H1 (cell line): ENCODE data around the gene B3GNT2. TPM values are rescaled to one million over a fixed set of nuclear protein-coding genes. Genes with fewer than 3 reads are reported as not detected.

Source experiments
- CTCF ChIA-PET: fragments of 300-600 bp; sonication (Branson Sonifier 250); formaldehyde crosslinking; loops from one replicate; lab custom pipeline; 2021; ENCODE audit not compliant: partially characterized antibody; lab: Charles Lee
- POLR2A ChIA-PET: fragments of 300-600 bp; sonication (Branson Sonifier 250); formaldehyde crosslinking; loops from one replicate; lab custom pipeline; 2021; ENCODE audit warnings: inconsistent platforms; ENCODE audit not compliant: partially characterized antibody; lab: Charles Lee
- DNase-seq, 2 experiments: peaks; one replicate each; pipeline versions ENCODE4 v3.0.0 to v3.0.0-alpha.2; 2010 to 2022; ENCODE audit warnings: low spot score in 2 of 2, low read depth in 1 of 2, mixed read lengths in 1 of 2
- FAIRE-seq: peaks from 2 replicates; lab custom pipeline; 2011; peaks lifted over from hg19 to GRCh38; lab: Jason Lieb, UNC
- H2AFZ ChIP-seq: 2 replicates; pipeline ENCODE4 v1.8.1; 2012; ENCODE audit warnings: low read length, inconsistent platforms
- H2AK5ac ChIP-seq: 2 replicates; pipeline ENCODE4 v1.6.1; 2013; ENCODE audit warnings: low read depth, low read length
- H2BK120ac ChIP-seq: replicated peaks from 2 replicates; pipeline ENCODE3; 2013; ENCODE audit warnings: low read depth, low read length, inconsistent platforms
- H2BK12ac ChIP-seq: 2 replicates; pipeline ENCODE4 v1.6.1; 2013; ENCODE audit warnings: low read depth, low read length
- H2BK15ac ChIP-seq: 2 replicates; pipeline ENCODE4 v1.6.1; 2013; ENCODE audit warnings: low read length
- H2BK20ac ChIP-seq: 2 replicates; pipeline ENCODE4 v1.6.1; 2013; ENCODE audit warnings: low read length
- H2BK5ac ChIP-seq: 2 replicates; pipeline ENCODE4 v1.6.1; 2013; ENCODE audit warnings: low read depth, low read length
- H3K14ac ChIP-seq: 2 replicates; pipeline ENCODE4 v1.6.1; 2013; ENCODE audit warnings: inconsistent platforms; ENCODE audit not compliant: insufficient read length
- H3K18ac ChIP-seq: 2 replicates; pipeline ENCODE4 v1.6.1; 2013; ENCODE audit warnings: low read length; ENCODE audit errors: extremely low read depth
- H3K23ac ChIP-seq: 2 replicates; pipeline ENCODE4 v1.6.1; 2013; ENCODE audit warnings: inconsistent platforms; ENCODE audit not compliant: insufficient read length
- H3K23me2 ChIP-seq: 2 replicates; pipeline ENCODE4 v1.6.1; 2013; ENCODE audit warnings: low read depth, low read length
- H3K27ac ChIP-seq: 2 replicates; pipeline ENCODE4 v1.6.1; 2011; ENCODE audit warnings: low read depth, low read length, inconsistent platforms
- H3K27me3 ChIP-seq, 4 experiments: replicated peaks in 1 of 4; 1 replicate in 1 of 4; 2 replicates in 3 of 4; pipeline versions ENCODE4 v1.6.1 to v1.8.1; 2011 to 2013; ENCODE audit warnings: low read length in 3 of 4, mild to moderate bottlenecking in 3 of 4, inconsistent platforms in 2 of 4, mixed read lengths in 2 of 4, moderate library complexity in 1 of 4; ENCODE audit not compliant: control insufficient read depth in 3 of 4, insufficient read depth in 3 of 4; ENCODE audit errors: extremely low read depth in 1 of 4
- H3K36me3 ChIP-seq, 4 experiments: 2 replicates each; pipeline versions ENCODE4 v1.6.1 to v1.8.1; 2011 to 2013; ENCODE audit warnings: mild to moderate bottlenecking in 4 of 4, low read length in 3 of 4, moderate library complexity in 2 of 4, control low read depth in 1 of 4, inconsistent platforms in 1 of 4; ENCODE audit not compliant: insufficient read depth in 4 of 4, control insufficient read depth in 2 of 4
- H3K4ac ChIP-seq: replicated peaks from 2 replicates; pipeline ENCODE3; 2013; ENCODE audit warnings: low read length, low read depth, mixed read lengths, inconsistent platforms; ENCODE audit not compliant: insufficient read length
- H3K4me1 ChIP-seq, 4 experiments: replicated peaks in 1 of 4; 1 replicate in 1 of 4; 2 replicates in 3 of 4; pipeline versions ENCODE4 v1.6.1 to v1.8.1; 2011 to 2013; ENCODE audit warnings: low read length in 3 of 4, inconsistent platforms in 2 of 4, mixed read lengths in 1 of 4; ENCODE audit not compliant: insufficient read depth in 4 of 4, control insufficient read depth in 3 of 4
- H3K4me2 ChIP-seq, 2 experiments: 2 replicates each; pipeline versions ENCODE4 v1.6.1 to v1.8.1; 2011 to 2013; ENCODE audit warnings: low read depth in 2 of 2, low read length in 2 of 2, control low read depth in 1 of 2, inconsistent platforms in 1 of 2, mild to moderate bottlenecking in 1 of 2; ENCODE audit not compliant: insufficient read depth in 1 of 2
- H3K4me3 ChIP-seq, 4 experiments: fragments of 200-600, 300-600 bp in 1 of 4; sonication (generic), shearing (Covaris generic), sonication (Bioruptor Twin) in 1 of 4; 2 replicates each; pipeline versions ENCODE4 v1.5.1 to v1.8.1; 2011 to 2016; ENCODE audit warnings: low read length in 4 of 4, low read depth in 3 of 4, control low read depth in 2 of 4, inconsistent platforms in 2 of 4, mild to moderate bottlenecking in 2 of 4, mixed read lengths in 1 of 4, moderate library complexity in 1 of 4; ENCODE audit not compliant: insufficient read depth in 2 of 4; ENCODE audit errors: extremely low read depth in 1 of 4
- H3K56ac ChIP-seq: replicated peaks from 2 replicates; pipeline ENCODE3; 2013; ENCODE audit warnings: low read depth, mild to moderate bottlenecking, mixed read lengths, low read length, inconsistent platforms; ENCODE audit not compliant: insufficient read length
- H3K79me1 ChIP-seq: 2 replicates; pipeline ENCODE4 v1.6.1; 2013; ENCODE audit warnings: low read depth, low read length, control low read depth
- H3K79me2 ChIP-seq, 2 experiments: 2 replicates each; pipeline versions ENCODE4 v1.6.1 to v1.8.1; 2012 to 2013; ENCODE audit warnings: low read length in 2 of 2, mild to moderate bottlenecking in 2 of 2, inconsistent platforms in 1 of 2; ENCODE audit not compliant: insufficient read depth in 2 of 2, control insufficient read depth in 1 of 2
- H3K9ac ChIP-seq, 4 experiments: replicated peaks in 1 of 4; 1 replicate in 1 of 4; 2 replicates in 3 of 4; pipeline versions ENCODE4 v1.6.1 to v1.8.1; 2011 to 2013; ENCODE audit warnings: low read depth in 3 of 4, low read length in 3 of 4, control low read depth in 2 of 4, mild to moderate bottlenecking in 2 of 4, moderate library complexity in 2 of 4, inconsistent platforms in 1 of 4; ENCODE audit errors: extremely low read depth in 1 of 4
- H3K9me3 ChIP-seq, 2 experiments: 2 replicates each; pipeline versions ENCODE4 v1.6.1 to v1.8.1; 2012 to 2013; ENCODE audit warnings: mild to moderate bottlenecking in 2 of 2, moderate library complexity in 2 of 2, control low read depth in 1 of 2, inconsistent platforms in 1 of 2, low read depth in 1 of 2, low read length in 1 of 2, mixed read lengths in 1 of 2; ENCODE audit not compliant: insufficient read depth in 2 of 2
- H4K20me1 ChIP-seq, 2 experiments: replicated peaks in 1 of 2; 2 replicates each; pipeline versions ENCODE3 to v1.8.1; 2011 to 2013; ENCODE audit warnings: inconsistent platforms in 2 of 2, low read length in 2 of 2, mild to moderate bottlenecking in 1 of 2; ENCODE audit not compliant: insufficient read depth in 2 of 2, control insufficient read depth in 1 of 2
- H4K5ac ChIP-seq: 2 replicates; pipeline ENCODE4 v1.6.1; 2013; ENCODE audit warnings: low read length, low read depth, mixed read lengths, inconsistent platforms; ENCODE audit not compliant: insufficient read length
- H4K8ac ChIP-seq: 2 replicates; pipeline ENCODE4 v1.8.0; 2013; ENCODE audit warnings: mild to moderate bottlenecking, moderate library complexity, low read length, inconsistent platforms; ENCODE audit not compliant: insufficient read depth; ENCODE audit errors: extremely low read depth
- H4K91ac ChIP-seq: replicated peaks from 2 replicates; pipeline ENCODE3; 2013; ENCODE audit warnings: low read length, mixed read lengths, inconsistent platforms; ENCODE audit not compliant: insufficient read length
- CBX5 ChIP-seq: fragments of 300-800, 300-1000 bp; sonication (generic); IDR thresholded peaks from 2 replicates; pipeline ENCODE4 v1.7.1; 2016; ENCODE audit warnings: antibody characterized with exemption, low read length, low read depth
- CHD1 ChIP-seq: IDR thresholded peaks from 2 replicates; pipeline ENCODE4 v1.6.1; 2012; ENCODE audit warnings: low read depth, low read length, improper control_type of control experiment
- EP300 ChIP-seq, 2 experiments: IDR thresholded peaks; 1 replicate in 1 of 2; 2 replicates in 1 of 2; pipeline ENCODE4 v1.6.1; 2011 to 2012; ENCODE audit warnings: low read depth in 2 of 2, low read length in 2 of 2, mild to moderate bottlenecking in 2 of 2, borderline replicate concordance in 1 of 2, inconsistent platforms in 1 of 2, moderate library complexity in 1 of 2
- JUN ChIP-seq: IDR thresholded peaks from 2 replicates; pipeline ENCODE4 v1.6.1; 2011; ENCODE audit warnings: low read depth, mild to moderate bottlenecking, improper control_type of control experiment, low read length
- KDM1A ChIP-seq: fragments of 200-600, 300-600 bp; sonication (generic); IDR thresholded peaks from 2 replicates; pipeline ENCODE4 v1.7.1; 2016; ENCODE audit warnings: mild to moderate bottlenecking, low read length, borderline replicate concordance
- KDM4A ChIP-seq: IDR thresholded peaks from one replicate; pipeline ENCODE4 v1.7.1; 2012; ENCODE audit warnings: low read depth, mild to moderate bottlenecking, moderate library complexity, low read length, inconsistent platforms; ENCODE audit not compliant: severe bottlenecking
- RNF2 ChIP-seq: fragments of 200-900, 300-1000 bp; sonication (generic); IDR thresholded peaks from 2 replicates; pipeline ENCODE4 v1.7.1; 2016; ENCODE audit warnings: borderline replicate concordance, low read depth, mild to moderate bottlenecking, antibody characterized with exemption, low read length; ENCODE audit not compliant: poor library complexity, severe bottlenecking; ENCODE audit errors: missing control alignments
- SIRT6 ChIP-seq: IDR thresholded peaks from one replicate; pipeline ENCODE4 v1.7.1; 2012; ENCODE audit warnings: low read length, inconsistent platforms
- SP1 ChIP-seq: IDR thresholded peaks from 2 replicates; pipeline ENCODE4 v1.6.1; 2011; ENCODE audit warnings: low read depth, low read length
- SRF ChIP-seq: IDR thresholded peaks from 2 replicates; pipeline ENCODE4 v1.6.1; 2011; ENCODE audit warnings: mild to moderate bottlenecking, low read depth, low read length, moderate library complexity
- WGBS, 2 experiments: shearing (Covaris generic) in 1 of 2; methylation state at CpG; one replicate each; pipeline versions ENCODE4 v1.1.6 to v1.1.7; 2013 to 2015; ENCODE audit warnings: low lambda C conversion rate in 2 of 2, mixed read lengths in 2 of 2, inconsistent platforms in 1 of 2, low coverage in 1 of 2, missing lambda C conversion rate in 1 of 2; ENCODE audit not compliant: insufficient replicate concordance in 2 of 2, insufficient coverage in 1 of 2, insufficient read length in 1 of 2; ENCODE audit errors: extremely low coverage in 1 of 2, missing lambda C conversion rate in 1 of 2; 5-methylcytosine and 5-hydroxymethylcytosine counted together
- polyA plus RNA-seq, 7 experiments: library from polyadenylated mRNA; depleted of rRNA in 3 of 7; stranded (reverse) in 5 of 7; unstranded in 2 of 7; fragments of >200 nt in 5 of 7; fragments of 200-250 nt in 2 of 7; gene quantifications; 1 replicate in 5 of 7; 2 replicates in 1 of 7; 4 replicates in 1 of 7; pipeline versions ENCODE4 v1.2.1 to v1.2.3, GENCODE V29; 2011 to 2013; ENCODE audit warnings: missing spikeins in 2 of 7, mixed read lengths in 2 of 7
- total RNA-seq: library from RNA; stranded (reverse); fragmentation: NEBNext Ultra II Directional; extraction: Animal tissue kit (Norgen Biotek cat#: 25700); gene quantifications from 2 replicates; pipeline ENCODE4 v1.2.1, GENCODE V29; 2021

Gene B3GNT2
- total and polyA plus RNA-seq, 2 of the 8 experiments (the other 6 are each of a cell fraction or from before 2014, with no cell fraction given) = 20.1 to 40.8 TPM

- H3K23me2 ChIP-seq = no peaks in the 10 kb centered on the region
- no peak overlapping the region for H2BK5ac ChIP-seq
- H2AFZ ChIP-seq = no peak overlapping the region
- H4K5ac ChIP-seq = no peak overlapping the region
- no peak overlapping the region for H3K56ac ChIP-seq
- ChIA-PET POLR2A (interaction anchor here (0.6 kb wide), 1 partner anchor 161 kb away, joined by 3 read pairs; no protein-coding TSS in a partner anchor), CTCF (interaction anchor here (1.2 kb wide), 1 partner anchor 225 kb away, joined by 3 read pairs; no protein-coding TSS in a partner anchor)
- no peak overlapping the region for H3K4ac ChIP-seq
- WGBS, 2 experiments = 91% methylated on average over 4 of the region's 4 CpGs; no CpG with 5 or more reads in 1 of the 2 experiments
- H4K20me1 ChIP-seq = no peaks in the 10 kb centered on the region
- H3K36me3 ChIP-seq = no peaks in the 10 kb centered on the region
- no peak overlapping the region for H3K23ac ChIP-seq
- no peak overlapping the region for H2BK15ac ChIP-seq
- FAIRE-seq (no peak), DNase-seq (no peak)
- no peak overlapping the region for H4K91ac ChIP-seq
- H2BK120ac ChIP-seq = no peak overlapping the region
- no peak overlapping the region for H4K8ac ChIP-seq
- H2AK5ac ChIP-seq = no peak overlapping the region
- no peak overlapping the region for H3K4me3 ChIP-seq
- no peaks in the 10 kb centered on the region for H3K79me2 ChIP-seq
- H3K18ac ChIP-seq = no peak overlapping the region
- peaks cover 0 to 11% (median 0%) of the 10 kb centered on the region in 4 experiments; a peak in 3 of 7 replicates for H3K4me1 ChIP-seq
- no peaks in the 10 kb centered on the region for H3K79me1 ChIP-seq
- H2BK20ac ChIP-seq = no peak overlapping the region; the same call in 1 of the 2 replicates
- no peak overlapping the region for H2BK12ac ChIP-seq
- H3K9me3 ChIP-seq = no peaks in the 10 kb centered on the region
- peaks cover 0 to 2% (median 0%) of the 10 kb centered on the region in 4 experiments; a peak in 1 of 7 replicates for H3K27me3 ChIP-seq
- H3K9ac ChIP-seq = no peak overlapping the region
- H3K14ac ChIP-seq = no peak overlapping the region
- no peak overlapping the region for H3K27ac ChIP-seq
- no peak overlapping the region for H3K4me2 ChIP-seq
- TF ChIP-seq SP1 (no peak), CHD1 (no peak), SRF (no peak), EP300 (IDR thresholded peaks at IDR 0.05; ENCODE audit: borderline replicate concordance in 1 of 2, low read depth in 2 of 2, low read length in 2 of 2) (no peak), KDM4A (no peak), SIRT6 (no peak), KDM1A (no peak), RNF2 (no peak), JUN (no peak), CBX5 (no peak)
Measured at GRCh38 chr2:62186156-62186905, 9.6 kb upstream of the B3GNT2 start.
